ENCODE results near the gene RNF44. TPM values are rescaled to one million over a fixed set of nuclear protein-coding genes. Genes with fewer than 3 reads are reported as not detected.

The RNF44 gene
- total RNA-seq, 4 donors from 2014 or later = 11.3 to 22.2 (median 18.7) TPM

GRCh38 chr5:176542135-176542595 is 5.0 kb upstream of the RNF44 start:
- no peaks in the 10 kb centered on the region for H3K27me3 ChIP-seq
- intact Hi-C loops (cut with DNase I) = loop anchor here (5.0 to 10.0 kb wide), 3 partner anchors 95 to 127 kb away; partner anchors contain the start of genes CLTB, FAF2 and TSPAN17
- 48% methylated on average over 11 of the region's 16 CpGs for WGBS

GRCh38 chr5:176541338-176542134 is 4.3 kb upstream of the RNF44 start:
- intact Hi-C loops (cut with DNase I) = loop anchor here (5.0 to 10.0 kb wide), 3 partner anchors 94 to 127 kb away; partner anchors contain the start of genes CLTB, FAF2 and TSPAN17
- no peak for DNase-seq (ENCODE audit: extremely low spot score)

More at GRCh38 chr5:176542135-176542595, 5.0 kb upstream of the RNF44 start:
- H3K27ac ChIP-seq (replicated peaks in 1 of 4) = peak overlapping the region; percentile 90 to 93 (median 90)
- H3K4me1 ChIP-seq = peaks cover 26 to 57% (median 53%) of the 10 kb centered on the region in 4 donors
- no peak for DNase-seq (ENCODE audit: extremely low spot score)
- H3K4me3 ChIP-seq = peak overlapping the region; percentile 71 to 84 (median 80)
- no peaks in the 10 kb centered on the region for H3K9me3 ChIP-seq
- no peak for TF ChIP-seq CTCF (IDR thresholded peaks at IDR 0.05)
- TF ChIP-seq POLR2AphosphoS5 (IDR thresholded peaks at IDR 0.05) = no peak
- no peak for TF ChIP-seq POLR2A (IDR thresholded peaks at IDR 0.05; ENCODE audit: low read depth)
- TF ChIP-seq EP300 (IDR thresholded peaks at IDR 0.05) = no peak
- no peaks in the 10 kb centered on the region for H3K36me3 ChIP-seq

GRCh38 chr5:176540956-176541337 is 3.7 kb upstream of the RNF44 start:
- no peaks in the 10 kb centered on the region for H3K9me3 ChIP-seq
- no peaks in the 10 kb centered on the region for H3K36me3 ChIP-seq
- peaks cover 26 to 61% (median 57%) of the 10 kb centered on the region in 4 donors for H3K4me1 ChIP-seq
- TF ChIP-seq POLR2AphosphoS5 (IDR thresholded peaks at IDR 0.05) = no peak
- no peak for TF ChIP-seq EP300 (IDR thresholded peaks at IDR 0.05)
- TF ChIP-seq CTCF (IDR thresholded peaks at IDR 0.05) = no peak
- no peak for TF ChIP-seq POLR2A (IDR thresholded peaks at IDR 0.05; ENCODE audit: low read depth)
- H3K4me3 ChIP-seq = no peak overlapping the region
- no peaks in the 10 kb centered on the region for H3K27me3 ChIP-seq
- DNase-seq (ENCODE audit: extremely low spot score) = no peak
- 94% methylated on average over 8 of the region's 8 CpGs for WGBS
- intact Hi-C loops (cut with DNase I) = loop anchor here (5.0 to 10.0 kb wide), 3 partner anchors 94 to 126 kb away; partner anchors contain the start of genes CLTB, FAF2 and TSPAN17
- H3K27ac ChIP-seq (replicated peaks in 1 of 4) = peak overlapping the region; percentile 90 to 93 (median 90)

More at GRCh38 chr5:176541338-176542134, 4.3 kb upstream of the RNF44 start:
- Histone ChIP-seq H3K36me3 (no peaks in the 10 kb centered on the region), H3K27me3 (no peaks in the 10 kb centered on the region), H3K27ac (replicated peaks in 1 of 4) (peak overlapping the region; percentile 90 to 93 (median 90)), H3K4me3 (peak overlapping the region in 1 of 4 donors; percentile 84), H3K4me1 (peaks cover 26 to 56% (median 52%) of the 10 kb centered on the region in 4 donors), H3K9me3 (no peaks in the 10 kb centered on the region)
- WGBS = 48% methylated on average over 8 of the region's 12 CpGs
- TF ChIP-seq CTCF (IDR thresholded peaks at IDR 0.05) (no peak), POLR2AphosphoS5 (IDR thresholded peaks at IDR 0.05) (peak; percentile 16 to 20)

GRCh38 chr5:176540476-176540899 is 3.3 kb upstream of the RNF44 start:
- intact Hi-C loops (cut with DNase I) = loop anchor here (5.0 to 10.0 kb wide), 3 partner anchors 93 to 126 kb away; partner anchors contain the start of genes CLTB, FAF2 and TSPAN17
- TF ChIP-seq POLR2A (IDR thresholded peaks at IDR 0.05; ENCODE audit: low read depth) (no peak), EP300 (IDR thresholded peaks at IDR 0.05) (no peak), POLR2AphosphoS5 (IDR thresholded peaks at IDR 0.05) (no peak), CTCF (IDR thresholded peaks at IDR 0.05) (no peak)
- peaks cover 31 to 62% (median 60%) of the 10 kb centered on the region in 4 donors for H3K4me1 ChIP-seq

More at GRCh38 chr5:176540476-176540899, 3.3 kb upstream of the RNF44 start:
- H3K27me3 ChIP-seq = no peaks in the 10 kb centered on the region
- no peaks in the 10 kb centered on the region for H3K9me3 ChIP-seq
- no peaks in the 10 kb centered on the region for H3K36me3 ChIP-seq
- 79% methylated on average over 7 of the region's 8 CpGs for WGBS
- no peak overlapping the region for H3K27ac ChIP-seq (replicated peaks in 1 of 4)
- no peak overlapping the region for H3K4me3 ChIP-seq
- no peak for DNase-seq (ENCODE audit: extremely low spot score)
